A673 (cell line): Measurements from ENCODE around the gene FCMR.

Experiments
- CTCF ChIP-seq: fragments of 300-800, 200-600 bp; sonication (generic); conservative IDR thresholded peaks from 2 replicates; pipeline ENCODE4 v1.5.1; 2017; ENCODE audit warnings: low read depth, mild to moderate bottlenecking, antibody characterized with exemption, low read length, moderate library complexity, mixed read lengths
- EZH2 ChIP-seq: fragments of 200-600 bp; sonication (generic); IDR thresholded peaks from 2 replicates; pipeline ENCODE4 v1.6.1; 2017; ENCODE audit warnings: borderline replicate concordance, low read depth, mild to moderate bottlenecking, mixed read lengths, antibody characterized with exemption, low read length; ENCODE audit not compliant: poor library complexity, severe bottlenecking

DNA sequence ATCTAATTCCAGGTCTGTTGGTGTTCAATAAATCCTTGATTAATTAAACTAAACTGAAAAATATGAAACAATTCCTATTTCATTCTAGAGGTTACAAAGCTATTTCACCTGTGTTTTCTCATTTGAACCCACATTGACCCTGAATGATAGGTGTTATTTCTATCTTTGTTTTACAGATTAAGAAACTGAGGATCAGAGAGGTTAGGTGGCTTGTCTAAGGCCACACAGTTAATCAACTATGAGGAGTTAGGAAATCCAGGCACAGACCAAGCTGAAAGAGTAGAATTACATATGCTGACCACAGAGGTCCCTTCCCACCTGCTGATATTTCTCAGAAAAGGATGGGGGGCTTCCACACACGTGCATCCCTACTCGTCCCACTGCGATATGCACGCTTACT lies 24.0 kb upstream of the FCMR start:
- no peak for TF ChIP-seq CTCF
- no peak for TF ChIP-seq EZH2
